Gastrocnemius medialis (tissue), 4 donors: ENCODE results near the gene PKD2L1. TPM values are rescaled to one million over a fixed set of nuclear protein-coding genes. Genes with fewer than 3 reads are reported as not detected.
"Not testable (repeated sequence)": the region's sequence is repeated elsewhere in the genome, so short reads cannot be mapped to it uniquely, and the experiment has no call there.

Experiments
- ATAC-seq, 2 donors: fragments of 150-250 bp; one replicate each; pipeline ENCODE4 v1.9.1; 2016
- DNase-seq, 2 donors: peaks; one replicate each; pipeline ENCODE4 v3.0.0-alpha.2; 2019
- H3K27ac ChIP-seq, 4 donors: fragments of 200-600 bp; sonication (generic); 1 replicate in 1 of 4; 2 replicates in 3 of 4; pipeline ENCODE4 v1.5.1; 2016 to 2018; ENCODE audit warnings: mild to moderate bottlenecking in 2 of 4, moderate library complexity in 1 of 4
- H3K27me3 ChIP-seq, 3 donors: fragments of 200-600 bp; sonication (generic) in 2 of 3; 1 replicate in 1 of 3; 2 replicates in 2 of 3; pipeline versions ENCODE4 v1.5.1 to v1.6.0; 2016 to 2019; ENCODE audit warnings: mild to moderate bottlenecking in 1 of 3, moderate library complexity in 1 of 3
- H3K36me3 ChIP-seq, 2 donors: fragments of 200-600 bp; sonication (generic) in 1 of 2; one replicate each; pipeline ENCODE4 v1.5.1; 2017 to 2018
- H3K4me1 ChIP-seq, 2 donors: fragments of 200-600 bp; sonication (generic) in 1 of 2; one replicate each; pipeline ENCODE4 v1.5.1; 2016 to 2017; ENCODE audit warnings: mild to moderate bottlenecking in 2 of 2
- H3K4me3 ChIP-seq, 4 donors: fragments of 200-600 bp; sonication (generic) in 3 of 4; 1 replicate in 1 of 4; 2 replicates in 3 of 4; pipeline ENCODE4 v1.5.1; 2016 to 2019; ENCODE audit warnings: mild to moderate bottlenecking in 2 of 4
- H3K9me3 ChIP-seq, 3 donors: fragments of 200-600 bp; sonication (generic) in 2 of 3; 1 replicate in 1 of 3; 2 replicates in 2 of 3; pipeline ENCODE4 v1.5.1; 2016 to 2019
- POLR2A ChIP-seq, 2 donors: fragments of 450-650 bp; IDR thresholded peaks; one replicate each; pipeline ENCODE4 v1.6.1; 2017; ENCODE audit warnings: antibody characterized with exemption in 2 of 2, mild to moderate bottlenecking in 2 of 2, moderate library complexity in 2 of 2
- in situ Hi-C, 4 donors: fragments of 200-750 bp; cut with MboI; loops; one replicate each; pipeline versions ENCODE4 v1.15.0 to v1.8.0; 2017; ENCODE audit warnings: low sequenced_read_pairs in 4 of 4
- intact Hi-C: fragments of 100-400 bp; cut with DNase I; formaldehyde crosslinking; loops from one replicate; pipeline ENCODE4 v1.15.1; 2023; ENCODE audit warnings: low total_unique reads
- total RNA-seq, 4 donors: library from RNA; depleted of rRNA; stranded (reverse); fragments of >200 nt; gene quantifications; one replicate each; pipeline versions ENCODE4 v1.1.0 to v1.2.3, GENCODE V29; 2016
- TF ChIP-seq, protein P1 (sequence below), 5 experiments: fragments of 450-650 bp in 3 of 5; fragments of 200-600 bp in 2 of 5; sonication (generic) in 2 of 5; IDR thresholded peaks in 4 of 5; conservative IDR thresholded peaks in 1 of 5; 1 replicate in 4 of 5; 2 replicates in 1 of 5; pipeline ENCODE4 v1.5.1; 2016 to 2019; ENCODE audit warnings: antibody characterized with exemption in 5 of 5, mild to moderate bottlenecking in 3 of 5, moderate library complexity in 3 of 5

The PKD2L1 gene
- total RNA-seq, 4 donors from 2014 or later, result not detected

DNA sequence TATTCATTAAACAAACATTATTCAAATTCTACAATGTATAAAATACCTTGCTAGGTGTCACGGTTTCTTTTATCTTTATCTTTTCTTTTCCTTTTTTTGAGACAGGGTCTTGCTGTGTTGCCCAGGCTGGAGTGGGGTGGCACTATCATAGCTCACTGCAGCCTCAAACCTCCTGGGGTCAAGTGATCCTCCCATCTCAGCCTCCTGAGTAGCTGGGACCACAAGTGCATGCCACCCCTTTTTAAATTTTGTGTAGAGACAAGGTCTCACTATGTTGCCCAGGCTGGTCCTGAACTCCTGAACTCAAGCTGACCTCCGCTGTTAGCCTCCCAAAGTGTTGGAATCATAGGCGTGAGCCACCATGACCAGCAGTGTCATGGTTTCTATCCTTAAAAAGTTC is 25.6 kb downstream of the PKD2L1 start:
- H3K27ac ChIP-seq, result no peak overlapping the region
- in situ Hi-C loops, result no loop called here
- H3K4me1 ChIP-seq, result no peaks in the 10 kb centered on the region
- no peaks in the 10 kb centered on the region for H3K36me3 ChIP-seq
- DNase-seq (no peak), ATAC-seq (no peak)
- H3K9me3 ChIP-seq, result no peaks in the 10 kb centered on the region
- no peak for TF ChIP-seq POLR2A (IDR thresholded peaks at IDR 0.05)
- TF ChIP-seq, protein P1, sequence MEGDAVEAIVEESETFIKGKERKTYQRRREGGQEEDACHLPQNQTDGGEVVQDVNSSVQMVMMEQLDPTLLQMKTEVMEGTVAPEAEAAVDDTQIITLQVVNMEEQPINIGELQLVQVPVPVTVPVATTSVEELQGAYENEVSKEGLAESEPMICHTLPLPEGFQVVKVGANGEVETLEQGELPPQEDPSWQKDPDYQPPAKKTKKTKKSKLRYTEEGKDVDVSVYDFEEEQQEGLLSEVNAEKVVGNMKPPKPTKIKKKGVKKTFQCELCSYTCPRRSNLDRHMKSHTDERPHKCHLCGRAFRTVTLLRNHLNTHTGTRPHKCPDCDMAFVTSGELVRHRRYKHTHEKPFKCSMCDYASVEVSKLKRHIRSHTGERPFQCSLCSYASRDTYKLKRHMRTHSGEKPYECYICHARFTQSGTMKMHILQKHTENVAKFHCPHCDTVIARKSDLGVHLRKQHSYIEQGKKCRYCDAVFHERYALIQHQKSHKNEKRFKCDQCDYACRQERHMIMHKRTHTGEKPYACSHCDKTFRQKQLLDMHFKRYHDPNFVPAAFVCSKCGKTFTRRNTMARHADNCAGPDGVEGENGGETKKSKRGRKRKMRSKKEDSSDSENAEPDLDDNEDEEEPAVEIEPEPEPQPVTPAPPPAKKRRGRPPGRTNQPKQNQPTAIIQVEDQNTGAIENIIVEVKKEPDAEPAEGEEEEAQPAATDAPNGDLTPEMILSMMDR (IDR thresholded peaks at IDR 0.05 in 4 of 5, conservative IDR thresholded peaks at IDR 0.05 in 1 of 5), result no peak
- intact Hi-C loops, result no loop called here
- peaks cover 6 to 10% (median 9%) of the 10 kb centered on the region in 3 donors for H3K27me3 ChIP-seq
- H3K4me3 ChIP-seq, result no peak overlapping the region

DNA sequence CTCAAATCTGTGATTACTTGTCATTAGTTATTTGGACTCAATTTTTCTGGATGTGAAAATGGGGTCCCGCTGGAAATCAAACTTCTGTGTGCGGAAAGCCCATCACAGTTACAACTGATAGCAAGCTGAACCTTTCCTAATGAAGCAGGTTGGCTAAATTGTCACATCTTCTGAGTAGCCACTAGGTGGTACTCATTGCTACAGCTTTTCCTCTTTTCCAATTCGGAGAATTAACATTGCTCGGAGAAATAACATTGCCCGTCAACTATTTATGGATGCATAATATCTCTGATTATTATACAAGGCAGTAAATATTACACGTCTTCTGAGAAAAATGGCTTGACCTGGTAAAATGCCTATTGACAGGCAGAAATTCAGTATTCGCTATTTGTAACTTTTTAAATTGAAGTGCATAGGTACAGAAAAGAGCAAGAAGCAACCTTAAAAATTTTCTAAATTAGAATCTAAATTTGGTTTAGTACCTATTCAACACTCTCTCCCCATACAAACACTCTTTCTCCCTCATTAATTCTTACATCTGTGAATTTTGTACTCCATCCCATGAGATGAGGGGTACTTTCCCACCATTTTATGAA is 26.2 kb downstream of the PKD2L1 start:
- in situ Hi-C loops, result no loop called here

DNA sequence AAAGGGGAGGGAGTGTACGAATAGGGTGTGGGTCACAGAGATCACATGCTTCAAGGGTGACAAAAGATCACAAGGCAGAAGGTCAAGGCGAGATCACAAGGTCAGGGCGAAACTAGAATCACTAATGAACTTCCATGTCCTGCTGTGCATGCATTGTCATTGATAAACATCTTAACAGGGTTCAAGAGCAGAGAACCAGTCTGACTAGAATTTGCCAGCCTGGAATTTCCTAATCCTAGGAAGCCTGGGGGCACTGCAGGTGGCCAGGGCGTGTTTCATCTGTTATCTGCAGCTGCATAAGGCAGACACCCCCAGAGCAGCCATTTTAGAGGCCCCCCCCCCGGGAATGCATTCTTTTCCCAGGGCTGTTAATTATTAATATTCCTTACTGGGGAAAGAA is 28.9 kb downstream of the PKD2L1 start:
- DNase-seq, intact Hi-C loops, in situ Hi-C loops, H3K27ac ChIP-seq, H3K4me3 ChIP-seq, H3K36me3 ChIP-seq, ATAC-seq, H3K4me1 ChIP-seq, H3K9me3 ChIP-seq: not testable (repeated sequence)
- peaks cover 6 to 14% (median 10%) of the 10 kb centered on the region in 3 donors for H3K27me3 ChIP-seq

More for the DNA sequence above, 26.2 kb downstream of the PKD2L1 start:
- H3K36me3 ChIP-seq, result no peaks in the 10 kb centered on the region
- TF ChIP-seq, protein P1 (IDR thresholded peaks at IDR 0.05 in 4 of 5, conservative IDR thresholded peaks at IDR 0.05 in 1 of 5), result peak in 4 of 5 experiments; percentile 8 to 51 (median 21)
- TF ChIP-seq POLR2A (IDR thresholded peaks at IDR 0.05), result no peak
- H3K9me3 ChIP-seq, result no peaks in the 10 kb centered on the region
- ATAC-seq (no peak), DNase-seq (no peak)
- no peak overlapping the region for H3K4me3 ChIP-seq
- intact Hi-C loops, result no loop called here
- H3K27me3 ChIP-seq, result peaks cover 6 to 10% (median 9%) of the 10 kb centered on the region in 3 donors
- no peak overlapping the region for H3K27ac ChIP-seq
- no peaks in the 10 kb centered on the region for H3K4me1 ChIP-seq

DNA sequence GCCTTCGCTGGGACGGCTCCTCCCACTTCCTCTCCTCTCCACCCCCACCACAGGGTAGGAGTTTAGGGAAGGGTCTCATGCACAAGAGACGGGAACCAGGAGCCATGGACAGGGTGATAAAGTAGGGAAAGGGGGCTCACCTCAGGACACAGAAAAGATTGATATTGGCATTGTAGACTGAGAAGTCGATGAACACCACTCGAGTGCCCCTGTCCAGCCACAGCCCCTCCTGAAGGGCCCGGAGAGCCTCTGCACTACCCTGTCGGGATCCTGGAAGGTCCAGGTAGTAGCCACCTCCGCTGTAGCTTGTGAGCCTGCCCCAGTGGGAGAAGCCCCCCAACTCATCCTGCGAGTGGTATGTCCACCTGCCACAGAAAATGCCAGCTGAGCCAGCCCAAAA is 32.8 kb downstream of the PKD2L1 start:
- no peak for DNase-seq
- ATAC-seq, result no peak
- intact Hi-C loops (no loop called here), in situ Hi-C loops (no loop called here)
- Histone ChIP-seq H3K27me3 (peaks cover 0 to 10% (median 6%) of the 10 kb centered on the region in 3 donors), H3K4me3 (no peak overlapping the region), H3K36me3 (no peaks in the 10 kb centered on the region), H3K4me1 (no peaks in the 10 kb centered on the region), H3K9me3 (no peaks in the 10 kb centered on the region), H3K27ac (no peak overlapping the region)
- no peak for TF ChIP-seq POLR2A (IDR thresholded peaks at IDR 0.05)
- TF ChIP-seq, protein P1 (IDR thresholded peaks at IDR 0.05 in 4 of 5, conservative IDR thresholded peaks at IDR 0.05 in 1 of 5), result no peak

DNA sequence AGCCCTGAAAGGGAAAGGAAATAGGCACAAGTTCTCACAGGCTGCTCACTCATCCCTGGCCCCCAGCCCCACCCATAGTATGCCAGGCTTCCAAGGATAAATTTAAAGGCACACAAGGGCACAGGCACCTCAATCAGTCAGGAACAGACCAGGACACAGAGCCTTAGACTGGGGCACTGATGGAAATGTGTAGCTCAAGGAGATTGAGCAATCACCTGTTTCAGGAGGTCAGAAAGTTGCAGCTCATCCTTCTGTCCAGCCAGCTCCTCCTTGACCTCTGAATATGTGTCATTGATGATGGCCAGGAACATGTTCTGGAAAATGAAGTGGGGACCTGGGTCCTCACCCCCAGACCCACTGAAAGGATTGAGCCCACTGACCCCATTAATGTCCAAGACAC is 37.0 kb downstream of the PKD2L1 start:
- Histone ChIP-seq H3K4me1 (no peaks in the 10 kb centered on the region), H3K36me3 (no peaks in the 10 kb centered on the region), H3K27me3 (peaks cover 0 to 5% (median 0%) of the 10 kb centered on the region in 3 donors), H3K27ac (no peak overlapping the region), H3K9me3 (no peaks in the 10 kb centered on the region), H3K4me3 (no peak overlapping the region)
- in situ Hi-C loops (no loop called here), intact Hi-C loops (no loop called here)
- ATAC-seq (no peak), DNase-seq (no peak)
- no peak for TF ChIP-seq POLR2A (IDR thresholded peaks at IDR 0.05)
- TF ChIP-seq, protein P1 (IDR thresholded peaks at IDR 0.05 in 4 of 5, conservative IDR thresholded peaks at IDR 0.05 in 1 of 5), result no peak

GRCh38 chr10:100292300-100292699 is 37.7 kb downstream of the PKD2L1 start:
- in situ Hi-C loops, H3K4me1 ChIP-seq, intact Hi-C loops, H3K36me3 ChIP-seq, ATAC-seq, H3K27me3 ChIP-seq, H3K27ac ChIP-seq, H3K4me3 ChIP-seq, H3K9me3 ChIP-seq: not testable (repeated sequence)
- peak in 1 of 2 donors; percentile 25 for DNase-seq
